Stimulated activated CD4-positive, alpha-beta T cell treated with anti-CD3 and anti-CD28 coated beads, Interleukin-1b, Interleukin-23, amount 100 ng/mL, for 1 hour (primary cell): Measurements from ENCODE around the gene FAT1.

Experiments
- DNase-seq, 2 donors: peaks; one replicate each; pipeline ENCODE4 v3.0.0-alpha.2; 2020; ENCODE audit warnings: low read depth in 2 of 2

Gene FAT1

GRCh38 chr4:186570193-186570996, 153.3 kb downstream of the FAT1 start:
- DNase-seq: no peak

GRCh38 chr4:186569533-186570192, 154.0 kb downstream of the FAT1 start:
- DNase-seq: no peak

DNA sequence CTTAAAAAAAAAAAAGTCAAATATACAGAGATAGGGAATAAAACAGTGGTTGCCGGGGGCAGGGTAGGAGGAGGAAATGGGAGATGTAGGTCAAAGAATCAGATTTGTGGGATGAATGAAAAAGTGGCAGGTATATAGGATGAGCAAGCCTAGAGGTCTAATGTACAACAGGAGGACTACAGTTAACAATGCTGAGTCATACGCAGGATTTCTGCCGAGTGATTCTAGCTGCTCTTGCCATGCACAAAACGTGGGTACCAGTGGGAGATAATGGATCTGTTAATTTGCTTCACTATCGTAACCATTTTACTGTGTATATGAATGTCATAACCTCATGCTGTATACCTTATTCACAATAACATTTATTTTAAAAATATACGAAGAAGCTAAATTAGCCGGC, 157.6 kb downstream of the FAT1 start:
- no peak for DNase-seq

GRCh38 chr4:186563761-186564160, 159.9 kb downstream of the FAT1 start:
- no peak for DNase-seq

GRCh38 chr4:186561748-186562147, 161.9 kb downstream of the FAT1 start:
- no peak for DNase-seq

DNA sequence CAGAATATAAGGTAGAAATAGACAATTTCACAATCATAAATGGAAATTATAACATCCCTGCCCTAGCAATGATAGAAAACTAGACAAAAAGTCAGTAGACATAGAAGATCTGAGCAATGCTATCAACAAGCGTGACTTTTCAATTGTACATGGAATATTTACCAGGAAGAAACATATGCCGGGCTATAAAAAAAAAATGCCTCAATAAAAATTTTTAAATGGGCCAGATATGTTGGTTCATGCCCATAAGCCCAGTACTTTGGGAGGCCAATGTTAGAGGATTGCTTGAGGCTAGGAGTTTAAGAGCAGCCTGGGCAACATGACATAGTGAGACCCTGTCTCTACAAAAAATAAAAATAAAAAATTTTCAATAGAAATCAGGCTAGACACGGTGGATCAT, 163.0 kb downstream of the FAT1 start:
- no peak for DNase-seq

DNA sequence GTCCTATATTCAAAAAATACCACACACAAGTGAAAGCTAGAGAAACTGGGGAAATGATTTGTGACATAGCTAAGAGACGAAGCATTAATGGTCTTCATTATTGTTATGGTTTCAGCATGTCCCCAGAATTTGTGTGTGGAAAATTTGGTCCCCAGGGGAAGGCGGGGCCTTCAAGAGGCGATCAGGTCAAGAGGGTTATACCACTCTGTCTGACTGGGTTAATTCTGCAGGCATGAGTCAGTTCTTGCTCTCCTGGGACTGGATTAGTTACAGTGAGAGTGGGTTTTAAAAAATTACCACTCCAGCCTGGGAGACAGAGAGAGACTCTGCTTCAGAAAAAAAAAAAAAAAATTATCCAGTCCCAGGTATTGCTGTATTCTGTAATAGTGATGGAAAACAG, 166.2 kb downstream of the FAT1 start:
- DNase-seq: no peak

DNA sequence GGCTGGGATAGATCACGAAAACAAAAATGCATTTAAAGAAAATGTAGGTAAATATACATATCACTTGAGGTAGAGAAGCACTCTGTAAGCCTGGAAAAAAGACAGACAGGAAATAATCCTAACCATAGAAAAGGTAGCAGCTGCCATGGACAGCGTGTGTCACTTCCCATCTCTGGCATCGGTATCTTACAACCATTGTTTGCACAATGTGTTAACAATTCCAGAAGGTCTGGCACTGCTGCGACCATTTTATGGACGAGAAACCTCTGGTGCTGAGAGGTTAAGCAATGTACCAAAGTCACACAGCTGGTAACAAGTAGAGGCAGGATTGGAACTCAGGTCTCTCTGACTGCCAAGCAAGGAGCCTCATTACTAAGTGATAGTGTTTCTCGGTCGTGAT, 166.6 kb downstream of the FAT1 start:
- DNase-seq: no peak

DNA sequence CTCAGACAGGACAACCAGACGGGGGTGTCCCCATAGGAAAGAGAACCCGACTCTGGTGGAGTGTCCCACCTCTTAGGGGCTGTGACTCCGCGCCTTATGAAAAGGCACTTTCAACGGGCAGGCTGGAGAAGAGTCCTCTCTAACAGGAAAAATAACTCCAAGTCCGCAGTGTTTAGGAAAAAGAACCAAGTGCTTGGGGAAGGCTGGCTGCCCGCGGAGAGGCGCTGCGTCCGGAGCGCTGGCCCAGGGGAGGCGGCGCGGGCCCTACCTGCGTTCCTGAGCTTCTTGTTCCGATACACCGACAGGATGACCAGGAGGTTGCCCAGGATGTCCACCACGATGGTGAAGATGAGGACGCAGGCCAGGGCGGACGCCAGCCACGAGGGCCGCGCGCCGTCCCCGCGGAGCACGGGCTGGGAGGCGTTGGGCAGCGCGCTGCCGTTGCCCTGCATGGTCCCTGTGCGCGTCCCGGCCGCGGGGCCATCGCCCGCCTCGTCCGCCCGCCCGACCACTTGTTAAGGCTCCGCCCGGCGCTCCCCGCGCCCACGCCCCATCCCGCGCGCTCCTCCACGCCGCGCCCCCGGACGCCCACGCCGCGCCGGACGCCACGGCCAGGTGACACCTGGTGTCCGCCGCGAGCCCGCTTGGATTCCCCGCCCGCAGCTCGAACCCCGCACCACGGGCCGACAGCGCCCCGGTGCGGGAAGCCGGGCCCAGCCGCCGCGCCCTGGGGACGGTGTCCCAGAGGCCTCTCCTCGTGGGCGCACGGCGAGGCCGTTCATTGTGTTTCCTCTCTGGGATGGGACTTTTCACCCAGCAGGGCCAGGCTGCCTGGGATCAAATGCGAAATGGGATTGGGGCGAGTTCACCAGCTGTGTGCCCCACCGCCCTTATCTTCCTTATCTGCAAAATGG, 168.5 kb downstream of the FAT1 start, which contains the start of gene MTNR1A:
TSS of gene MTNR1A (minus strand) at position 654 of the 914 bp plus-strand sequence. CDS start at position 452, 202 bp downstream.
- DNase-seq: no peak

DNA sequence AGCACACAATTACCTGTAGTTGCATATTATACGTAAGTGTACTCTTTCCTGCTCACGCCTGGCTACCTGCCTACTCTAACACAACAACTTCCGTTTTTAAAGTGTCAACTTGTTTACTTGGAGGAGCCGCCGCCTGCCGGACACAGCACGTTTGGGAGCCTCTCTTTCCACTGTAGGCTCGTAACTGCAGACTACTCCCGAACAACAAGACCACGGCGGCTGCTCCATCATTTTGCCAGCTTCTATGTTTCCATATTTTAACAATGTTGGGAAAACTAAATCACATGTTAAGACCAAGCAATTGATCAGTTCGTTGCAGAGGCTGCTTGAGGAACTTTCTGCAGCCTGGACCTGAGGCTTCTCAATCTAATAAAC, 169.1 kb downstream of the FAT1 start:
- DNase-seq: no peak

GRCh38 chr4:186553717-186554116, 169.9 kb downstream of the FAT1 start:
- DNase-seq: no peak

- no peak for DNase-seq
These were observed 171.8 kb downstream of the FAT1 start for GRCh38 chr4:186551849-186552248.

DNA sequence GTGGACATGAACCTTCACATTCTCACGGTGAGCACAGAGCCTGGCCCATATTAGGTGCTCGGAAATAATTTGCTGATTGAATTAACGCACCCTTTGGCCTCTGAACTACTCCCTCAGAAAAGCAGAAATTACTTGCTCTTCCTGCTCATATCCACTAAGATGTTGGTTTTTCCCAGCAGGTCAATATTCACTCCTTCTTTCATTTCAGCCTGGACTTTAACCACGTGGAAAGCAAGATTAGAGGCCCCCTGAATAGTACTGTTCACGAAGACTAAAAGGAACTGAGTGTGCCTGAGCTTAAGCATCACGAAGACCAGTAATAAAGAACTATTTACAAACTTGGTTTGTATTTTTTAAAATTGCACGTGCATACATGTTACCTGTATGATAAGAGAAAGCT, 178.2 kb downstream of the FAT1 start:
- DNase-seq: no peak

DNA sequence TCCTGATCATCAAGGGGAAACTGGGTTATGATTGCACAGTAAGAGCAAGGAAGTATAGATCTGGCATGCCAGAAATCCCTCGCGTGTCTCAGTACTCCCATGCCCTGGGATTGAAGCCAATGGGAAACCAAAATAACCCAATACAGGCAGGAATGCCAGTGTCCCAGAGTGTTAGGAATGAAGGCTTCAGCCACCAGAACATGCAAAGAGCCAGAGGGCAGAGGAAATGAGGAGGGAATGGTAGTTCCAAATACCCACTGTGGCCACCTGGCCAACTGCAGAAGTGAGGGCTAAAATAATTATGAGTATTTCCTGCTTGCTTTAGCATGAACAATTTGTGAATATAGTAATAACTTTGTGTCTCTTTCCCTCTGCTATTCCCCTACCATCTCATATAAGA, 180.4 kb downstream of the FAT1 start:
- DNase-seq: no peak

DNA sequence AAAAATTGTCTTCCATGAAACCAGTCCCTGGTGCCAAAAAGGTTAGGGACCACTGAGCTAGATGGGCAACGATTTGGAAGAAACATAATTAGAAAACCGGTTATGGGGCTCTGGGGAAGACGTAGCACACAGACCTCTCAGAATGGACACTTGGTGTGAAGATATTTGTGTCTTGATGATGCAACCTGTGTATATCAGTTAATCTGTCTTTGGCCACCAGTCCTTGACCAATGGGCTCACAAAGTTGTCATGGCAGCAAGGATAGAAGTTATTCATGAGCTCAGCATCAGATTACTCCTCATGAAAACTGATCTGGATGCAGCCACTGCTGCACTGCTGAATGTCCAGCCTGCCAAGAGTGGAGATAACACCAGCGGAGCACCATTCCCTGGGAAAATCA, 181.9 kb downstream of the FAT1 start:
- no peak for DNase-seq

DNA sequence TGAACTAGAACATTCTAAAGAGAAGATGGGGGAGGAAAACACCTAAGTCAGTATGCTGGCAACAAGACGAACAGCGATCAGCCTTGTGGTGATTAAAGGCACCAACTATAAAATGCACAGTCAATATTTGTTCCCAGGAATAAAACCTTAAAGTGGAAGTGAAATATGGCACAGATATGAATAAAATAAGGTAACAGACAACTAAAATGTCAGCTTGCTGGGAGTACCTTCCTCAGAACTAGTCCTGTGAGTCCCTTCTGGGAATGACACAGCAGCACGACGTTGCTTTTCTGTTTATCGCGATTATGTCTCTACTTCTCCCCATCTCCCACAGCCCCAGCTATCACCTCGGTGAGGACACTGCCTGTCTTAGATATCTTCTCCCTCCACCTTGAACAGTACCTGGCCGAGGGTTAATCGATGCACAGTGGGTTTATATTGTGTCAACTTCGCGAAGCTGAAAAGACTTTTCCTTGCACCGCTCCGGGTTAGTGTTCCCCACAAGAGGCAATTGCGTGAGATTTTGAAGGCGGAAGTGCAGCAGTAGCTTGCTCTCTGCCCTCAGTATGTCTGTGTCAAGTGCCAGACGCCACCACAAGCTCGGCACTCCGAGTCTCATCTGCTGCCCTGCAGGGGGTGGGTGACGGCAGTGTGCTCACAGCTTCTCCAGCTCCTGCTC, 185.7 kb downstream of the FAT1 start:
- DNase-seq: no peak
